ENCODE results near the gene FANCG.

The FANCG gene

GRCh38 chr9:35060548-35061207 is 19.1 kb downstream of the FANCG start:
- DNase-seq (ENCODE audit: low spot score) = no peak

DNA sequence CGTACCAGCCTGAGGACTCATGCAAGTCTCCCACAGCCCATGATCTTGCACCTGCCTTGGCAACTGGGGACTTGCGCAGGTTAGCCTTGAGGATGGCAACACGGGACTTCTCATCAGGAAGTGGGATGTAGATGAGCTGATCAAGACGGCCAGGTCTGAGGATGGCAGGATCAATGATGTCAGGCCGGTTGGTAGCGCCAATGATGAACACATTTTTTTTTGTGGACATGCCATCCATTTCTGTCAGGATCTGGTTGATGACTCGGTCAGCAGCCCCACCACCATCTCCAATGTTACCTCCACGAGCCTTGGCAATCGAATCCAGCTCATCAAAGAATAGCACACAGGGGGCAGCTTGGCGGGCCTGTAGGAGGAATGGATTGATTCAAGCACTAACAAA is 20.3 kb downstream of the FANCG start:
- DNase-seq (ENCODE audit: low spot score) = no peak

DNA sequence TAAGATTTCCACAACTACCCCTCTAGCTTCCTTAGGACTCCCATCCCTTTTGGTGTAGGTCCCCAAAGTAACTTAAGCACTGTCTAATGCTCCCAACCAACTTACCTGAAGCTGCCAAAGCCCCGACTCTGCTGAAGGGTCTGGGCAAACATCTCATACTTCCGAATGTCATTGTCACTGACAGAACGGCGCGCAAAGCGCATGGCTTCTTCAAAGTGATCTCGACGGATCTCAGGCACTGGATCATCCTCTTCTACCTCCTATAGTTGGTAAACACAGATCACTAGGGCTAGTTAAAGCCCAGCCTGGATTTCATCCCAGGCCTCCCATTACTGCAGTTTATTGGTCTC is 22.5 kb downstream of the FANCG start:
- DNase-seq (ENCODE audit: low spot score) = no peak

DNA sequence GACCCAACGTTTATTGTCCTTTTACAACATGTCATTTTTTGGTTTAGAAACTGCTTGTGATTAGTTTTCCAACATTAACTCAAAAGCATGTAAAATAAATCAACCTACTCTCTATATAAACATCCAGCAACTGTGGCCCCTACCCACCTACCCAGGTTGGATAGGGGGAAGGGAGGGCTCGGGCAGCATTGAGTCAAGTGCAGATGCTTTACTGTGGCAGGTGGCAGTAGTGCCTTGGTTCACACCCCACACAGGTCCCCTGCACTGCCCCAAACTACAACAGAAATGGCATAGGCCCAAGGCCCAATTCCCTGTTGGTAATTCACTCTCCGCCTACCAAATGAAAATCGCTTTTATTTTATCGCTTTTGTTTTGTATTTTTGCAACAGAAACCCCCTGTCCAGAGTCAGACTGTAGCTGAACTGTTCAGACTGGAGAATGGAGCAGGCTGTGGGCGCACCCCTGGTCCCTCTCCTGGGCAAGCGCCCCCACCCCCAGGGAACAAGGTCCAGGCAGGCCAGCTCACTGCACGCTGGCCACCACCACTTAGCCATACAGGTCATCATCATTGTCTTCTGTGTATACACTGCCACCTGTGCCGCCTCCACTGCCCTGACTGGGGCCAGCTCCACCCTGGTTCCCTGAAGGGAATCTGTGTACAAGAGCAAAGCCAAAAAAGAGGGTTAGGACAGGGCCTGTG is 23.0 kb downstream of the FANCG start:
- DNase-seq (ENCODE audit: low spot score) = no peak

DNA sequence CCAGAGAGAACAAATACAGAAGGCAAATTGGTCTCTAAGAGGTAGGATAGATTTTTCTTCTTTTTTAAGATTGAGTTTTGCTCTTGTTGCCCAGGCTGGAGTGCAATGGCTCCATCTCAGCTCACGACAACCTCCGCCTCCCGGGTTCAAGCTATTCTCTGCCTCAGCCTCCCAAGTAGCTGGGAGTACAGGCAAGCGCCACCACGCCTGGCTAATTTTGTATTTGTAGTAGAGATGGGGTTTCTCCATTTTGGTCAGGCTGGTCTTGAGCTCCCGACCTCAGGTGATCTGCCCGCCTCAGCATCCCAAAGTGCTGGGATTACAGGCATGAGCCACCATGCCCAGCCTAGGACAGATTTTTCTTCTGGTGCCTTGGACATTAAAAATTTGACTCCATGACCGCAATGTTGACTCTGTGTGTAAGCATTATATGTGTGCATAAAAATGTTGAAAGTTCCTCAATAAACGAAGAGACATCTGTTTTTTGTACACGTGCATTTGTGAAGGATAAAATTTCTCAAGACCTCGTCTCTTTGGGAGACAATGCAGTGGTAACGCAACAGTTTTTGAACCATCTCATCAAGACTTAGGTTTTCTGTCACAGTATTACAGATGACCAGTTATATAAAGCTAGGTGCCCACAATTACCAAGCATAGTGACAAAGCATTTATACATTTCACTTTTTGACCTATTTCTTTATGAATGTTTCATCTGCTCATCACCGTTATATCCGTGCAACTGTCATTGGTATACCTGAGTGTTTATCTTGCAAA is 24.7 kb downstream of the FANCG start:
- no peak for DNase-seq (ENCODE audit: low spot score)

DNA sequence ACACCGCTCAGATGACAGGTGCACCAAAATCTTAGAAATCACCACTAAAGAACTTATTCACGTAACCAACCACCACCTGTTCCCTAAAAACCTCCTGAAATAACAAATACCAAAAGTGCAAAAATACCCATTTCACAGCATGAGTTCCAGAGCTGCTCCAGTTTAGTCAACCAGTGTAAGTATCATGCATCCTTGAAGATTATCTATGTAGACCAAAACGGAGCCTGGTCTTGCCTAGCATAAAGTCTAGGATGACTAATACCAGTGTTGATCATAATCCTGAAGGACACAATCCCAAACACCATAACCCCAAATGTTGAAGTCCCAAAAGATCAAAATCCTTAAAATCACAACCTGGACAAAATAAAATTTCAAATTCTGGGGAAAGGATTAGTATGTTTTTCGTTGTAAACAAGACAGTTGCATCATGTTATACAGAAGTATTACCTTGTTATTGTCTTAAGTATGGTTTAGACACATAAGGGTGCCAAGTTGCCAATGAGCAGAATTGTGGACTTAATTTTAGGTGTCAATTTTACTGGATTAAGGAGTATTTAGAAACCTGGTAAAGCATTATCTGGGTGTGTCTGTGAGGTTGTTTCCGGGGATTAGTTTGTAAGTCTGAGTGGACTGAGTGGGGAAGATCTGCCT is 25.4 kb downstream of the FANCG start:
- no peak for DNase-seq (ENCODE audit: low spot score)

- DNase-seq (ENCODE audit: low spot score) = peak; percentile 56
Observed at GRCh38 chr9:35051069-35051967, 28.4 kb downstream of the FANCG start.

- no peak for DNase-seq (ENCODE audit: low spot score)
Observed at GRCh38 chr9:35048511-35048910, 31.2 kb downstream of the FANCG start.

- DNase-seq (ENCODE audit: low spot score) = no peak
Observed at GRCh38 chr9:35044071-35044470, 35.7 kb downstream of the FANCG start.

- DNase-seq (ENCODE audit: low spot score) = no peak
Observed at GRCh38 chr9:35042891-35043545, 36.7 kb downstream of the FANCG start.

- DNase-seq (ENCODE audit: low spot score) = peak; percentile 28
Observed at GRCh38 chr9:35042081-35042604, 37.6 kb downstream of the FANCG start.

GRCh38 chr9:35035851-35036701 is 43.7 kb downstream of the FANCG start:
- DNase-seq (ENCODE audit: low spot score) = peak; percentile 0

DNA sequence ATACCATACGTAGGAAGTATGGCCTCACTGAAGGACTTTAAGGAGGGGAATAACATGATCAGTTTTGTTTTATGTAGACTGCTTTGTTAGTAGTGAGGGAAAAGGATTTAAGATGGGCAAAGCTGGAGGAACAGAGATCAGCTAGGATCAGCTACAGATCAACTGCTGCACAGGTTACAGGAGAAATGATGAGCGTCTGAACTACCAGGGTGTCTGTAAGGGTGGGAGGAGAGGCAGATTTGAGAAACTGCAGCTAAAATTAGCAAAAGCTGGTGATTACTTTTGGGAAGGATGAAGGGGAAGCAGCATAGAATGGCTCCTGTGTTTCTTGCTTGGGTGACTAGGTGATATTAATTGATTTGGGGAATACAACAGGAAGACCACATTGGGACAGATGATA is 46.6 kb downstream of the FANCG start:
- no peak for DNase-seq (ENCODE audit: low spot score)

- no peak for DNase-seq (ENCODE audit: low spot score)
Observed at GRCh38 chr9:35029852-35030251, 49.9 kb downstream of the FANCG start.

DNA sequence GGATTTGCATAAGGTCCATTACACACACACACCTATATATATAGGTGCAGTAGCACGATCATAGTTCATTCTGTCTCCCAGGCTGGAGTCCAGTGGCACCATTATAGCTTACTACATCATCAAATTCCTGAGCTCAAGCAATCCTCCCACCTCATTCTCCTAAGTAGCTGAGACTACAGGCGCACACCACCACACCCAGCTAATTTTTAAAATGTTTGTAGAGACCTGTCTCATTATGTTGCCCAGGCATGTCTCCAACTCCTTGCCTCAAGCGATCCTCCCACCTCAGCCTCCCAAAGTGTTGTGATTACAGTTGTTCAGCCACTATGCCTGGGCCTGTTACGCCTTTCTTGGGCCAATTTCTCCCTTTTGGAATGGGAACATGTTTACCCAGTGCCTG is 50.5 kb downstream of the FANCG start:
- no peak for DNase-seq (ENCODE audit: low spot score)

GRCh38 chr9:35028341-35028740 is 51.4 kb downstream of the FANCG start:
- DNase-seq (ENCODE audit: low spot score) = no peak

DNA sequence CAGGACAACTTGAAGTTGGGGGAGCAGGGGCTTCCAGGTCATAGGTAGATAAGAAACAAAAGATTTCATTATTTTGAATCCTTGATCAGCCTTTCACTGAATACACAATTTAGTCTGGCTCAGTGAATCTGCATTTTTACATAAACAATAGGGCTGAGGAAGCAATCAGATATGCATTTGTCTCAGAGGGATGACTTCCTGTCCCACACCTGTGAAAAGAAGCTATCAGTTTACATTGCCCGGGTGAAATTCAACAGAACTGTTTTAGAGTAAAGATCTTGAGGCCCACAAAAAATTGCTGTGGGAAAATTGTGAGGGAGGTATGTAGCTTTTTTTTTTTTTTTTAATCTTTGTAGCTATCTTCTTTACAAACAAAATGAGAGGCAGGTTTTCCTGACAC is 51.9 kb downstream of the FANCG start:
- no peak for DNase-seq (ENCODE audit: low spot score)

- DNase-seq (ENCODE audit: low spot score) = no peak
Observed at GRCh38 chr9:35027374-35027773, 52.4 kb downstream of the FANCG start.

DNA sequence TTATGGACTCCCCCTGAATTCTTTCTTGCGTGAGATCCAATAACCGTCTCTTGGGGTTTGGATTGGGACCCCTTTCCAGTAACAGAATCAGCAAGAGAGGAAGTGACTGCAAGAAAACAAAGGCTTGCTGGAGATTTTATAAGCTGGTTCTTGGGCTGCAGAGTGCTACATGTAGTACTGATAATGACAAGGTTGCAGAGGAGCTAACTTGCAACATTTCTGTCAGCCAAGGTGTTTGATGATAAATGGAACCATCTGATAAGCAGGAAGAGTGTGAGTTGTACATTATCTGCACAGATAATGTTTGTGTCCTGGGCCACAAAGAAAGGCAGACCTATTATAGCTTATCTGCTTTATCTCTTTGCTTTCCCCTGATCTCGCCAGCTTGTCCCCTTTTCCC is 53.1 kb downstream of the FANCG start:
- no peak for DNase-seq (ENCODE audit: low spot score)
